Measurements from ENCODE around the gene GUCA2A. TPM values are rescaled to one million over a fixed set of nuclear protein-coding genes. Genes with fewer than 3 reads are reported as not detected.

The GUCA2A gene
- total and polyA plus RNA-seq, 2 of the 13 experiments (the other 11 are each of a cell fraction or from before 2014, with no cell fraction given), result not detected

DNA sequence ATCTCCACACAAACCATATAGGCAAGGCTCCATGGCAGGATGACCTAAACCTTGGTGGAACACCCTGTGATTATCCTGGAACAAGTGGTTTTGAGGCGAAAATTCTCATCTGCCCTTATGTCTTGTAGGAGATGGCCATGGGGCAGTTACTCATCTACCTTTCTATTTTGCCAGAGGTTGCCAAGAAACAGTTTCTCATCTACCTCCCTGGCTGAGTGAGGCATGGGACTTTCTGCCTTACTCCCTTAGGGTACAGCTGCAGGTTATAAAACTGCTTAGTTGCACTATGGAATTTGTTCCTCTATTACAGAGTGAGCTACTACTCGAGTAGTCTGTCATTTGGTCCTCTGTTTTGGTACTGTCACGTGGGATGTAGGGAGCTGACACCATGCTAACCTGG lies 31.3 kb upstream of the GUCA2A start:
- intact Hi-C loops (cut with micrococcal nuclease; ENCODE audit: unreplicated experiment) (no loop called here), in situ Hi-C loops (cut with HindIII; ENCODE audit: extremely low pct_ligation_motif_present, low pct_unique_long_range_greater_than_20kb) (no loop called here)
- ChIA-PET CTCF (ENCODE audit: low intra/inter-chr PET ratio, low total read pairs) (no interaction called here), POLR2A (no interaction called here)
- no peaks in the 10 kb centered on the region for H3K79me2 ChIP-seq (ENCODE audit: insufficient read depth, low read length)
- H3K27me3 ChIP-seq (ENCODE audit: control insufficient read depth in 1 of 2, insufficient read depth in 2 of 2, low read length in 2 of 2), result no peaks in the 10 kb centered on the region
- ATAC-seq (no peak), FAIRE-seq (no peak), DNase-seq (ENCODE audit: low spot score) (no peak)
- no peak overlapping the region for H3K4me2 ChIP-seq (ENCODE audit: low read depth, low read length)
- TF ChIP-seq, protein P1, sequence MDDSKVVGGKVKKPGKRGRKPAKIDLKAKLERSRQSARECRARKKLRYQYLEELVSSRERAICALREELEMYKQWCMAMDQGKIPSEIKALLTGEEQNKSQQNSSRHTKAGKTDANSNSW (CRISPR knock-in tag; IDR thresholded peaks at IDR 0.05; ENCODE audit: borderline replicate concordance), result no peak
- TF ChIP-seq ZNF773 (CRISPR knock-in tag; IDR thresholded peaks at IDR 0.05; ENCODE audit: borderline replicate concordance), result no peak
- no peak for TF ChIP-seq CEBPB (IDR thresholded peaks at IDR 0.05; ENCODE audit: borderline replicate concordance, low read depth, low read length)
- TF ChIP-seq ARID2 (CRISPR knock-in tag; IDR thresholded peaks at IDR 0.05; ENCODE audit: borderline replicate concordance), result no peak
- TF ChIP-seq ISX (CRISPR knock-in tag; conservative IDR thresholded peaks at IDR 0.05), result no peak
- TF ChIP-seq ZNF138 (CRISPR knock-in tag; IDR thresholded peaks at IDR 0.05; ENCODE audit: low read depth), result no peak
- TF ChIP-seq, protein P2, sequence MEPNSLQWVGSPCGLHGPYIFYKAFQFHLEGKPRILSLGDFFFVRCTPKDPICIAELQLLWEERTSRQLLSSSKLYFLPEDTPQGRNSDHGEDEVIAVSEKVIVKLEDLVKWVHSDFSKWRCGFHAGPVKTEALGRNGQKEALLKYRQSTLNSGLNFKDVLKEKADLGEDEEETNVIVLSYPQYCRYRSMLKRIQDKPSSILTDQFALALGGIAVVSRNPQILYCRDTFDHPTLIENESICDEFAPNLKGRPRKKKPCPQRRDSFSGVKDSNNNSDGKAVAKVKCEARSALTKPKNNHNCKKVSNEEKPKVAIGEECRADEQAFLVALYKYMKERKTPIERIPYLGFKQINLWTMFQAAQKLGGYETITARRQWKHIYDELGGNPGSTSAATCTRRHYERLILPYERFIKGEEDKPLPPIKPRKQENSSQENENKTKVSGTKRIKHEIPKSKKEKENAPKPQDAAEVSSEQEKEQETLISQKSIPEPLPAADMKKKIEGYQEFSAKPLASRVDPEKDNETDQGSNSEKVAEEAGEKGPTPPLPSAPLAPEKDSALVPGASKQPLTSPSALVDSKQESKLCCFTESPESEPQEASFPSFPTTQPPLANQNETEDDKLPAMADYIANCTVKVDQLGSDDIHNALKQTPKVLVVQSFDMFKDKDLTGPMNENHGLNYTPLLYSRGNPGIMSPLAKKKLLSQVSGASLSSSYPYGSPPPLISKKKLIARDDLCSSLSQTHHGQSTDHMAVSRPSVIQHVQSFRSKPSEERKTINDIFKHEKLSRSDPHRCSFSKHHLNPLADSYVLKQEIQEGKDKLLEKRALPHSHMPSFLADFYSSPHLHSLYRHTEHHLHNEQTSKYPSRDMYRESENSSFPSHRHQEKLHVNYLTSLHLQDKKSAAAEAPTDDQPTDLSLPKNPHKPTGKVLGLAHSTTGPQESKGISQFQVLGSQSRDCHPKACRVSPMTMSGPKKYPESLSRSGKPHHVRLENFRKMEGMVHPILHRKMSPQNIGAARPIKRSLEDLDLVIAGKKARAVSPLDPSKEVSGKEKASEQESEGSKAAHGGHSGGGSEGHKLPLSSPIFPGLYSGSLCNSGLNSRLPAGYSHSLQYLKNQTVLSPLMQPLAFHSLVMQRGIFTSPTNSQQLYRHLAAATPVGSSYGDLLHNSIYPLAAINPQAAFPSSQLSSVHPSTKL (CRISPR knock-in tag; IDR thresholded peaks at IDR 0.05), result no peak
- TF ChIP-seq, protein P3, sequence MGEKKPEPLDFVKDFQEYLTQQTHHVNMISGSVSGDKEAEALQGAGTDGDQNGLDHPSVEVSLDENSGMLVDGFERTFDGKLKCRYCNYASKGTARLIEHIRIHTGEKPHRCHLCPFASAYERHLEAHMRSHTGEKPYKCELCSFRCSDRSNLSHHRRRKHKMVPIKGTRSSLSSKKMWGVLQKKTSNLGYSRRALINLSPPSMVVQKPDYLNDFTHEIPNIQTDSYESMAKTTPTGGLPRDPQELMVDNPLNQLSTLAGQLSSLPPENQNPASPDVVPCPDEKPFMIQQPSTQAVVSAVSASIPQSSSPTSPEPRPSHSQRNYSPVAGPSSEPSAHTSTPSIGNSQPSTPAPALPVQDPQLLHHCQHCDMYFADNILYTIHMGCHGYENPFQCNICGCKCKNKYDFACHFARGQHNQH (CRISPR knock-in tag; IDR thresholded peaks at IDR 0.05), result no peak
- TF ChIP-seq, protein P4, sequence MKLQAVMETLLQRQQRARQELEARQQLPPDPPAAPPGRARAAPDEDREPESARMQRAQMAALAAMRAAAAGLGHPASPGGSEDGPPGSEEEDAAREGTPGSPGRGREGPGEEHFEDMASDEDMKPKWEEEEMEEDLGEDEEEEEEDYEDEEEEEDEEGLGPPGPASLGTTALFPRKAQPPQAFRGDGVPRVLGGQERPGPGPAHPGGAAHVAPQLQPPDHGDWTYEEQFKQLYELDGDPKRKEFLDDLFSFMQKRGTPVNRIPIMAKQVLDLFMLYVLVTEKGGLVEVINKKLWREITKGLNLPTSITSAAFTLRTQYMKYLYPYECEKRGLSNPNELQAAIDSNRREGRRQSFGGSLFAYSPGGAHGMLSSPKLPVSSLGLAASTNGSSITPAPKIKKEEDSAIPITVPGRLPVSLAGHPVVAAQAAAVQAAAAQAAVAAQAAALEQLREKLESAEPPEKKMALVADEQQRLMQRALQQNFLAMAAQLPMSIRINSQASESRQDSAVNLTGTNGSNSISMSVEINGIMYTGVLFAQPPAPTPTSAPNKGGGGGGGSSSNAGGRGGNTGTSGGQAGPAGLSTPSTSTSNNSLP (IDR thresholded peaks at IDR 0.05; ENCODE audit: low read depth, low read length), result no peak
- no peak for TF ChIP-seq ZNF24 (IDR thresholded peaks at IDR 0.05)
- peaks cover 15 to 51% of the 10 kb centered on the region in 2 experiments for H3K36me3 ChIP-seq (replicated peaks in 1 of 2; ENCODE audit: control insufficient read depth in 1 of 2, insufficient read depth in 2 of 2, low read length in 2 of 2)
- no peaks in the 10 kb centered on the region for H4K20me1 ChIP-seq (ENCODE audit: insufficient read depth, low read length)
- 100% methylated on average over 2 of the region's 3 CpGs for WGBS (ENCODE audit: low lambda C conversion rate)
- no TSS peak for BruUV-seq (replicated peaks)
- no peaks in the 10 kb centered on the region for H3K4me1 ChIP-seq (ENCODE audit: insufficient read depth, low read length)
- H3K27ac ChIP-seq (ENCODE audit: extremely low read length, insufficient read depth, low read length), result no peak overlapping the region
- no peak overlapping the region for H3K4me3 ChIP-seq (replicated peaks in 1 of 3; ENCODE audit: insufficient read depth in 1 of 3, low read depth in 2 of 3, low read length in 3 of 3)
- H3K9ac ChIP-seq (ENCODE audit: insufficient read depth, low read depth, low read length), result no peak overlapping the region
- H2AFZ ChIP-seq (ENCODE audit: low read length), result no peak overlapping the region
- no peaks in the 10 kb centered on the region for H3K9me3 ChIP-seq (ENCODE audit: low read length)

Measured in HepG2 (cell line).